Adrenal gland (tissue), 5 donors: ENCODE results near the gene MLST8.

ENCODE experiments used
- POLR2A ChIP-seq, 2 donors: fragments of 450-650 bp; IDR thresholded peaks; one replicate each; pipeline ENCODE4 v1.6.1; 2017; ENCODE audit warnings: antibody characterized with exemption in 2 of 2, mild to moderate bottlenecking in 2 of 2, moderate library complexity in 1 of 2
- TF ChIP-seq, protein P1 (sequence below), 6 experiments: fragments of 450-650 bp in 4 of 6; fragments of 200-600 bp in 2 of 6; sonication (generic) in 1 of 6; IDR thresholded peaks; 1 replicate in 5 of 6; 2 replicates in 1 of 6; pipeline versions ENCODE4 v1.5.1 to v1.8.0; 2016 to 2021; ENCODE audit warnings: antibody characterized with exemption in 6 of 6, mild to moderate bottlenecking in 2 of 6, moderate library complexity in 1 of 6
- donor health status: DM: no; HTN: no; CAD: no.

DNA sequence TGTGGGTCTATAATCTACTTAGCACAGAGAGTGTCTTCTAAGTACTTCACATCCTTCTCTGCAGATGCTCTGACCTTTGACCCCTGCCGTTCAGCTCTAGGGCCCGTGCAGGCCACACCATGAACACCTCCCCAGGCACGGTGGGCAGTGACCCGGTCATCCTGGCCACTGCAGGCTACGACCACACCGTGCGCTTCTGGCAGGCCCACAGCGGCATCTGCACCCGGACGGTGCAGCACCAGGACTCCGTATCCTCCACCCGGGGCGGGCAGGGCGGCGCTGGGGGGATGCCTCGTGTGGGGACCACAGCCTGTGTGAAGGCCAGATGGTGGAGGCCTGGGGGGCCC, 686 bp downstream of the MLST8 start:
- no peak for TF ChIP-seq POLR2A (IDR thresholded peaks at IDR 0.05)
- TF ChIP-seq, protein P1, sequence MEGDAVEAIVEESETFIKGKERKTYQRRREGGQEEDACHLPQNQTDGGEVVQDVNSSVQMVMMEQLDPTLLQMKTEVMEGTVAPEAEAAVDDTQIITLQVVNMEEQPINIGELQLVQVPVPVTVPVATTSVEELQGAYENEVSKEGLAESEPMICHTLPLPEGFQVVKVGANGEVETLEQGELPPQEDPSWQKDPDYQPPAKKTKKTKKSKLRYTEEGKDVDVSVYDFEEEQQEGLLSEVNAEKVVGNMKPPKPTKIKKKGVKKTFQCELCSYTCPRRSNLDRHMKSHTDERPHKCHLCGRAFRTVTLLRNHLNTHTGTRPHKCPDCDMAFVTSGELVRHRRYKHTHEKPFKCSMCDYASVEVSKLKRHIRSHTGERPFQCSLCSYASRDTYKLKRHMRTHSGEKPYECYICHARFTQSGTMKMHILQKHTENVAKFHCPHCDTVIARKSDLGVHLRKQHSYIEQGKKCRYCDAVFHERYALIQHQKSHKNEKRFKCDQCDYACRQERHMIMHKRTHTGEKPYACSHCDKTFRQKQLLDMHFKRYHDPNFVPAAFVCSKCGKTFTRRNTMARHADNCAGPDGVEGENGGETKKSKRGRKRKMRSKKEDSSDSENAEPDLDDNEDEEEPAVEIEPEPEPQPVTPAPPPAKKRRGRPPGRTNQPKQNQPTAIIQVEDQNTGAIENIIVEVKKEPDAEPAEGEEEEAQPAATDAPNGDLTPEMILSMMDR (IDR thresholded peaks at IDR 0.05) = no peak
